Iris pigment epithelial cell (primary cell): ENCODE data around the gene MYH7B.

ENCODE experiments used
- DNase-seq: peaks from one replicate; pipeline ENCODE4 v3.0.0-alpha.2; 2011; ENCODE audit warnings: low read depth

Gene MYH7B

GRCh38 chr20:34977365-34978091, 21.9 kb downstream of the MYH7B start:
- DNase-seq = no peak

DNA sequence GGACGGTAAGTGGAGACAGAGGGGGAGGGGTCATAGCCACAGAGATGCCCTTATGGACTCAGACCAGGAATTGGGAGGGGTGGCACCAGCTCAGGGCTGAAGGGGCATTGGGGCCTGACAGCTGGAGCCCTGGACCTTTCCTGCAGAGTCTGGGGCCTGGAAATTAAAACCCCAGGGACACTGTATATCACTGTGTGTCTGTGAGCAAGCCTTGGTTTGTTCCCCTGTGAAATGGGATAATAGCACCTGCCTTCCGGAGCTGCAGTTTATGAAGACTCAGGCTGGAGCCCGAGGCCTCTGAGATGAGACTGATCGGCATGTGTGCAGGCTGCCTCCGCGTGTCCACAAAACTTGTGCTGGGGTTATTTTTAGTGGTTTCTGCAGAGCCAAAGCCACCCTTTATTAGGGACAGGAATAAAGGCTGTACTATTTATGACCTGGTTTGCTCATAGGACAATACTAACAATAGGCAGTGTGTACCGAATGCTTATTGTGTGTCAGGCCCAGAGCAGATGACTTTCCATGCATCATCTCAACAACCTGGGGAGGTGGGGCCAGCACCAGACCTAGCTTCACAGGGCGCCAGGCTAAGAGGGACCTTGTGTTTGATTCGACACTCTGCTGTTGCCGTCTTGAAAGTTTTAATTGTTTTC, 22.6 kb downstream of the MYH7B start:
- DNase-seq = no peak

DNA sequence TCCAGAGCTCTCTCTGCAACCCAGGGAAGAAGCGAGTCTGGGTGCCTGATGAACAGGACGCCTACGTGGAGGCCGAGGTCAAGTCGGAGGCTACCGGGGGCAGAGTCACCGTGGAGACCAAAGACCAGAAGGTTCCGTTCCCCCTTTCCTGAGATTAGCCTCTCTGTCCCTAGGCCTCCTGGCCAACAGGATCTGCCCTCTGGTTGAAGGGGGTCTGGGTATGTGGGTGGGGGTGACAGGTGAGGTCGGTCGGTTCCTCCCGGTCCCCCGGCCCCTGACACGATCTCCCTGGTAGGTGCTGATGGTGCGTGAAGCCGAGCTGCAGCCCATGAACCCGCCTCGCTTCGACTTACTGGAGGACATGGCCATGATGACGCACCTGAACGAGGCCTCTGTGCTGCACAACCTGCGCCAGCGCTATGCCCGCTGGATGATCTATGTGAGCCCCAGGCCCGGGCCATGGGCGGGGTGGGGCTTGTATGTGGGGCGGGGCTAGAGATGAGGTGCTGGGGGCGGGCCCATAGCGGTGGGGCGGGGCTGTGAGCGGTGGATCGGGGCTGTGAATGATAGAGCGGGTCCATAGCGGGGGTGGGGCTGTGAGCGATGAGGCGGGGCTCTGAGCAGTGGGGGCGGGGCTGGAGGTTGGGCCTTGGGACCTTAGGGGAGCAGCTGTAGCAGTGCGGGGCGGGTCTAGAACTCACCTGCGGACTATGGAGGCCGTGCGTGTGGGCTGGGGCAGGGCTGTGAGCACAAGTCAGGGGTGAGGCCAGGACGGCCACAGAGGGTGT, 23.9 kb downstream of the MYH7B start:
- DNase-seq = no peak

GRCh38 chr20:34980543-34981233, 25.0 kb downstream of the MYH7B start:
- DNase-seq = no peak

DNA sequence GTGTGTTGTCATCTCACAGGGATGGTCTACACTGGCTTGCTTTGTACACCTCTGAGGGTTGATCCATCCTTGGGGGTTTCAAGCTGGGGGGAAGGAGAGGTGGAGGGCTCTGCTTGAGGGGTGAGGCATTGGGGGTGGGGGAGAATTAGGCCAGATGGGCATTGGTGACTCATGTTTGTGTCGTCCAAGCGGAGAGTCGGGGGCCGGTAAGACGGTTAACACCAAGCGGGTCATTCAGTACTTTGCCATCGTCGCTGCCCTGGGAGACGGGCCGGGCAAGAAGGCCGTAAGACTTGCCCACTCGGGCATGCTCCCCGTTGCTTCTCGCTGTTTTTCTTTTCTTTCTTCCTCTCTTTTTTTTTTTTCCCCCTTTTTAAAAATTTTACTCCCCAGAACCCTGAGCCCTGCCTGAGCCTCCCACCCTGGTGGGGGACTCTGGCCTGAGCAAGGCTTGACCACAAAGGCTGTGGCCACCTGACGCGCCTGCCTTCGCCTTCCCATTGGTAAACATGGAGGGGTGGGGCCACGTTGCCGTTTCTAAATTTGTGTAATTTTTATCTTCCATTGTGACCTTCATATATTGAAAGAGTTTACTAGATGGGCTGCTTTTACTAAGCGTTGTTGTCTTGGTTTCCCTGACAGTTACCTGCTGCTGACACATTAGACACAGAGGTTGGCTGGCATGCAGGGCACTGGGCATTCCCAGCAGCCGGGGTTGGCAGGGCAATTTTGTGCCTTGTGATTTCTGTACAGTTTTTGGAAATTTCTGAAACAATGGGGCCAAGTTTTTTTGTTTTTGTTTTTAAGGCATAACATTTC, 26.8 kb downstream of the MYH7B start:
- no peak for DNase-seq

DNA sequence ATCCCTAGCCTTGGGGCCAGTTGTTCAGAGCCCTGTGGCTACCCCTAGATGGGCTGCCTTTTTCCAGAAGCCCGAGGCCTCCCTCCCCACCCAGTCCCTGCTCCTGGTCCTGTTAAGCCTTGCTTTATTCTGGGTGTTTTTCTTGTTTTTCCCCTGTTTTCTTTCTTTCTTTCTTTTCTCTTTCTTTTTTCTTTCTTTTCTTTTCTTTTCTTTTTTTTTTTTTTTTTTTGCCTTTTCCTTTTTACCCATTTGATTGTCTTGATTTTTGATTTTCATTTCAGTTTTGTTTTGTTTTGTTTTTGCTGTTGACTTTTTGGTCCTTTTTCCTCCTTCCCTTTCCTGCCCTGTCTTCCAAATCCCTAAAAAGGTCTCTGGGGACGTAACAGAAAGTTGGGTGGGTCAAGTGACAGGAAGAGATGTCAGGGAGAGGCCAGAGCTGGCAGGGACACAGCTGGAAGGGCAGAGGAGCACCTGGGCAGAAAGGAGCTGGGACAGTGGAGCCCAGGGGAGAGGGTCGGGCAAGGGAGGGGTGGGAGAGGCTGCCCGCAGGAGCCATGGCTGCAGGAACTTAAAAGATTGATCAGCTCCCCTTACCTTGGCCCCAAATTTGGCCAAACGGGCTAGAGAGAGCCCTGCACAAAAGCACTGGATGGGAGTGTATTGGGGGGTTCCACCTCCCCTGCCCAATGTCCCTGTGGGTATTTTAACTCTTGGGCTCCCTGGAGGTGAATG, 27.6 kb downstream of the MYH7B start:
- DNase-seq = no peak

DNA sequence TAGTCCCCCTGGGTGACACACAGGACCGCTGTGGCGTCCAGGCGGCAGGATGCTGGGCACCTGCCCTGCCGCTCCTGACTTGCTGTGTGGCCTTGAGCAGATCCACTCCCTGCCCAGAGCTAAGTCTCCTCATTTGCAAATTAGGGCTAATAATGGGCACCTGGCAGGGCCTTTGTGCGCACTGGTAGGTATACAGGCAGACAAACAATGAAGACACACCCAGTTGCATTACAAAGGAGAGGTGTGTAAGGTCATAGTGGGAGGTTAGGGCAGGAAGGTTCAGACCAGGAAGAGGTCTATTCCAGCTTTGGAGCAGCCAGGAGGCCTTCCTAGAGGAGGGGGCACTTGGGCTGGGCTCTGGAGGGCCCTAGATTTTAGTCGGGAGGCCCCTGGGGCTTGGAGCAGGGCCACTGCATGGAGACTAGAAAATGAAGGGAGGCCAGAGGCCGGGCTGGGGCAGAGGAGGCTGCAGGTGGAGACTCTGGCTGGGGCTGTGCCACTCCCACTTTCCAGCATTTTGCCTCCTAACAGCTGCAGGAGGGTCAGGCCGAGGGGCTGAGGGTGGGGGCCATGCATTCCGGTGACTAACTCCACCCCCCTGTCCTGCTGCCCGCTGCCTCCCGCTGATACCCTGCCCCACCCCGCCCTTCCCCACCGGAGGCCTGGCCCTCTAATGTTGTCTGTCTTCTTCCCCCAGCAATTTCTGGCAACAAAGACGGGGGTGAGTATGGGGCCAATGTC, 28.5 kb downstream of the MYH7B start:
- no peak for DNase-seq

DNA sequence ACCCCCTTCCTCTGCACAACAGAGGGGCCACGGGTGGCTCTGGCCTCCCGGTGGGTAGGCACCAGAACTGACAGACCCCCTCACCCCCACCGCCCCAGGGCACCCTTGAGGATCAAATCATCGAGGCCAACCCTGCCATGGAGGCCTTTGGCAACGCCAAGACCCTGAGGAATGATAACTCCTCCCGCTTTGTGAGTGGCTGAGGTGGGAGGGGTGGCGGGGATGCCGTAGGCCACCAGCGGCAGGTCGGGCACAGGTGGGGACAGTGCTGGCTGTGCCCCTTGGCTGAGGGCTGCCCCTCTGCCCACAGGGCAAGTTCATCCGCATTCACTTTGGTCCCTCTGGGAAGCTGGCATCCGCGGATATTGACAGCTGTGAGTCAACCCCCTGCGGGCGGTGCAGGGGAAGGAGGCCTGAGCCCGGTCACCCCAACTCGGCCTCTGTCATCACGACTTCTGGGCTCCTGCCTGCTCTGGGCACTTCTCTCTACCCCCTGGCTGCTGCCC, 29.1 kb downstream of the MYH7B start:
- DNase-seq = no peak

DNA sequence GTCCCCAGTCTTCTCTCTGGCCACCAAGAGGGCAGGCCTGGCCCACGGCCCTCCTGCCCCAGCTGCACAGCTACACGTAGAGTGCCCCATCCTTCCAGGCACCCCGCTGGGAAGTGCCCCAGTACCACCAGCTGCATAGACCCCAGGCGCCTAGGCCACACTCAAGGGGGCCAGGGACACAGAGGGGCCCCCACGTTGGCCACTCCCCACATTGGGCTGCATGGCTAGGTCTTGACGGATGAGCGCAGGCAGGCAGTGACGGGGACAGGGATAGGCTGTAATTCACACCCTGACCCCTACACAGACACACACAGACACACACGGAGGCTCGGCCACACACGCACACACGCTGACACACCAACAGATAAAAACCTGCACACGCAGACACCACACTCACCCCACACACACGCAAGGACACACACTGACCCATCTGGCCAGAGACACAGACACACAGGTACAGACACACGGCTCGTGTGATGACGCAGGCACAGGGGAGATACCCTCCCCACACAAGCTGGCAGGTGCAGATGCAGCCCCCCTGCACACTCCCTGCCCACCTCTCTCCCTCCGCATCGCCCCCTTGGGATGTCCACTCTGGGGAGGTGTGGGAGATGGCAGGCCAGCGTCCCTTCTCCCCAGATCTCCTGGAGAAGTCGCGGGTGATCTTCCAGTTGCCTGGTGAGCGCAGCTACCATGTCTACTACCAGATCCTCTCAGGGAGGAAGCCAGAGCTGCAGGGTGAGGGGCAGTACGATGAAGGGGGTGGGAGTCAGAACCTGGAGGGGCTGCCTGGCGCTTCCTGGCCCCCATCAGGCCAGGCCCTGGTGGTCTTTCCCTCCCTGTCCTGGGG, 30.0 kb downstream of the MYH7B start:
- DNase-seq = no peak

DNA sequence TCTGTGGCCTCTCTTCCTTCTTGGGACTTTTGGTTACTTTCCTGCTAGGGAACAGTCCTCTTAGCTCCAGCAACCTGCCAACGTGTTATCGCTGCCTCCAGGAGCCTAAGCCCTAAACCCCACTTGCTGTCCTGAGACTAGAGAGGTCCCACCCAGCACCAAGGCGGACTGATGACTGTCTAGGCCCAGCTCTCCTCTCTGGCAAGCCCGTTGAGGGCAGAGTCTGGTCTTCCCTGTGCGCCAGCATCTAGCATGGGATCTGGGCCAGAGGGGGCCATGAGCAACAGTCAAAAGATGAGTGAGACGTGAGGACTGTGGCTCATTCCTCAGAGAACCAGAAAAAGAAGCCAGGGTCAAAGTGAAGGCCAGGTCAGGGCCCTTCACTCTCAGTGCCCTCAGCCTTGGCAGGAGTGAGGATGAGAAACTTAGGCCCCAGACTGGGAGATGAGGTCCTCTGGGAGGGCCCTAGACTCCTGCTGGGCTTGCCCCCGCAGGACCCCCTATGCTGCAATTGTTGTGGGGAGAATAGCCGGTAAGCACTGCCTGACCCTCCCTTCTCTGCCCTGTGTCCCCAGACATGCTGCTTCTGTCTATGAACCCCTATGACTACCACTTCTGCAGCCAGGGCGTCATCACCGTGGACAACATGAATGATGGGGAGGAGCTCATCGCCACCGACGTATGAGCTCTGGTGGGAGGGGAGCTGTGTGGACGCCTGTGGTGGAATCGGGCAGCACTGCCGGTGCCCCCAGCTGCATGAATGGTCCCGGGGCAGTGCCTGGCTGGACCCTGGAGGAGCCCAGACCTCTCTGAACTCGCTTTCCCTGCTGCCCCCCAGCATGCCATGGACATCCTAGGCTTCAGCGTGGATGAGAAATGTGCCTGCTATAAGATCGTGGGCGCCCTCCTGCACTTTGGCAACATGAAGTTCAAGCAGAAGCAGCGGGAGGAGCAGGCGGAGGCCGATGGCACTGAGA, 30.9 kb downstream of the MYH7B start:
- DNase-seq = no peak

DNA sequence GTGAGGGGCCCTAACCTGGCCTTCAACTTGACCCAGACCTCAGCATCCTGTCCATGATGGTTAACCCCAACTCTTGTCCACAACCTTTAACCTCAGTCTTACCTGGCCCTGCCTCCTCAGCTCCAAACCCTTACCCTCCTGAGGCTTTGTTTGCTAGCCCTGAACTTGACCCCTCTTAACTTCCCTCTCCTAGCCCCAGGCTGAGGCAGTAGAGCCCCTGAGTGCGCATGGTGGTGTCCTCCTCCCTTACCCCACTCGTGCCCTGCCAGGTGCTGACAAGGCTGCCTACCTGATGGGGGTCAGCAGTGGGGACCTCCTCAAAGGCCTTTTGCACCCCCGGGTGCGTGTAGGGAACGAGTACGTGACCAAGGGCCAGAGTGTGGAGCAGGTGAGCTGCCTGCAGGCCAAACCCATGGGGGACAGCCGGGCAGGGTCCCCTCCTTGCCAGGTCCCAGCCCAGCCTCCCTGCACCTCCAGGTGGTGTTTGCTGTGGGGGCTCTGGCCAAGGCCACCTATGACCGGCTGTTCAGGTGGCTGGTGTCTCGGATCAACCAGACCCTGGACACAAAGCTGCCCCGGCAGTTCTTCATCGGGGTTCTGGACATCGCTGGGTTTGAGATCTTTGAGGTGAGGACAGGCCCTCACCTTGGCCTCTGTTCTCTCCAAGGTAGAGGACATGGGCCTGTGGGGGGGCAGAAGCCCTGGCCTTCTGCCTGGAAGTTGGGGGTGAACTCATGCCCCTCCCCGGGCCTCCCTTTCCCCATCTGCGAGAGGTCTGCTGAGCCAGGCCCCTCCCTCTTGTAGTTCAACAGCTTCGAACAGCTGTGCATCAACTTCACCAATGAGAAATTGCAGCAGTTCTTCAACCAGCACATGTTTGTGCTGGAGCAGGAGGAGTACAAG, 31.9 kb downstream of the MYH7B start:
- no peak for DNase-seq

- DNase-seq = no peak
Observed at GRCh38 chr20:34988191-34988540, 32.5 kb downstream of the MYH7B start.

DNA sequence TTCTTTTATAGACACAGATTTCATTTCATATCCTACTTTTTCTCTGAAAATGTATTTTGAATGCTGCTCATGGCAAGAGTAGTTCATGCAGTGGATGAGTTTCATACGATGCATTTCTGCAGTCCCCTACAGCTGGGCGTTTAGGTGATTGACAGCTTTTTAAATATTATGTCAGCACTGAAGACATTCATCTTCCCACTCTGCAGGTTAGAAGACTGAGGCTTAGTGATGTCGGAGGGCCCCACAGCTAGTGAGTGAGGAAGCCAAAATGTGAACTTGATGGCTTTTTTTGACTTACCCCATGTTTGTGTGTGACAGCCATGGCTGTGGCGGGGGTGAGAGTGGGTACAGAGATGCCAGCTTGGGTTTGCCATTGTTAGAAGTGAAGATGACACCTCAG, 33.5 kb downstream of the MYH7B start:
- no peak for DNase-seq

DNA sequence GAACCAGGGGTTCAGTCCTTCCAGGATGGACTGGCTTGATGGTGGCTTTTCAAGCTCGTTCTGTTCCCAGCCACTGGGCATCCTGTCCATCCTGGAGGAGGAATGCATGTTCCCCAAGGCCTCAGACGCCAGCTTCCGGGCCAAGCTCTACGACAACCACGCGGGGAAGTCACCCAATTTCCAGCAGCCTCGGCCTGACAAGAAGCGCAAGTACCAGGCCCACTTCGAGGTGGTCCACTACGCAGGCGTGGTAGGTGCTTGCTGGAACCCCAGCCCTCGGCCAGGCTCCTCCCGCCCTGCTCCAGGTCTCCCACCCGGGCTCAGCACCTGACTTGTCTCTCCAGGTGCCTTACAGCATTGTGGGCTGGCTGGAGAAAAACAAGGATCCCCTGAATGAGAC, 34.0 kb downstream of the MYH7B start:
- no peak for DNase-seq

DNA sequence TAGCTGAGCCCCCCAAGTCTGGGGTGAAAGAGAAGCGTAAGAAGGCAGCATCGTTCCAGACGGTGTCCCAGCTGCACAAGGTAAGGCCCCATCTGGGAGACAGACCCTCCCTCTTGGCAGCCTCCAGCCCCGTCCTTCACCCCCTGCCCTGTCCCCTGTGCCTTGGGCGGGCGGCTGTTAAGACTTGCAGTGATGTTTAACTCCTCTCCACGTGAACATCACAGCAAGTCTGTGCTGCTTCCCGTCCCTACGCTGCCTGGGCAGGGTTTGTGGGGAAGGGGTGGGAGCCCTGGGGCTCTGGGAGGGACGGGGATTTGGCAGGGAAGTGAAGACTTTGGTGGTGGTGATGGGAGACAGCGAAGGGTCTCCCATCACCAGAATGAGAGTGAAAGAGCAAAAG, 34.6 kb downstream of the MYH7B start:
- no peak for DNase-seq

GRCh38 chr20:34990661-34991214, 35.1 kb downstream of the MYH7B start:
- DNase-seq = no peak
